PC-3 (cell line): ENCODE measurements around the gene ATMIN. TPM values are rescaled to one million over a fixed set of nuclear protein-coding genes. Genes with fewer than 3 reads are reported as not detected.

ENCODE experiments used
- ATAC-seq: fragments of 200-7000 bp; cut with Tn5 transposase; 2 replicates; pipeline ENCODE4 v1.9.1; 2020; ENCODE audit warnings: mild to moderate bottlenecking, moderate library complexity
- BruUV-seq: library from RNA; stranded (reverse); fragments of 400-500 nt; replicated peaks from 2 replicates; lab custom pipeline; 2021; lab: Mats Ljungman, UMichigan
- CTCF ChIA-PET: fragments of 300-600 bp; sonication (Branson Sonifier 250); formaldehyde crosslinking; loops from one replicate; lab custom pipeline; 2022; ENCODE audit warnings: antibody characterized with exemption; lab: Charles Lee
- POLR2A ChIA-PET: fragments of 300-600 bp; sonication (Branson Sonifier 250); formaldehyde crosslinking; loops from one replicate; lab custom pipeline; 2022; ENCODE audit warnings: antibody characterized with exemption; ENCODE audit not compliant: unreplicated experiment; lab: Charles Lee
- DNase-seq: peaks from one replicate; pipeline ENCODE4 v3.0.0-alpha.2; 2015
- H2AFZ ChIP-seq: fragments of 300-600 bp; sonication (generic); 2 replicates; pipeline ENCODE4 v1.6.0; 2016; ENCODE audit warnings: antibody characterized with exemption, low read length
- H3F3A ChIP-seq: fragments of 300-600 bp; sonication (generic); one replicate; pipeline ENCODE4 v1.6.0; 2017; ENCODE audit warnings: antibody characterized with exemption, low read length, control low read depth, mild to moderate bottlenecking; ENCODE audit not compliant: unreplicated experiment
- H3K27ac ChIP-seq: fragments of 300-600 bp; sonication (generic); 2 replicates; pipeline ENCODE4 v1.5.1; 2016; ENCODE audit warnings: mild to moderate bottlenecking, low read length
- H3K27me3 ChIP-seq: fragments of 300-600 bp; sonication (generic); 2 replicates; pipeline ENCODE4 v1.6.1; 2016; ENCODE audit warnings: low read length, mixed read lengths
- H3K36me3 ChIP-seq: fragments of 300-600 bp; sonication (generic); 2 replicates; pipeline ENCODE4 v1.6.1; 2016; ENCODE audit warnings: low read depth, mixed run types, low read length, mixed read lengths
- H3K4me1 ChIP-seq: fragments of 300-600 bp; sonication (generic); 2 replicates; pipeline ENCODE4 v1.5.1; 2016; ENCODE audit warnings: low read length; ENCODE audit not compliant: insufficient read depth
- H3K4me2 ChIP-seq: fragments of 300-600 bp; sonication (generic); 2 replicates; pipeline ENCODE4 v1.6.0; 2016; ENCODE audit warnings: low read length
- H3K4me3 ChIP-seq: fragments of 300-600 bp; sonication (generic); 2 replicates; pipeline ENCODE4 v1.5.1; 2016; ENCODE audit warnings: mild to moderate bottlenecking, low read length, mixed read lengths
- H3K79me2 ChIP-seq: fragments of 300-600 bp; sonication (generic); 2 replicates; pipeline ENCODE4 v1.6.1; 2017; ENCODE audit warnings: low read length, mixed read lengths
- H3K9ac ChIP-seq: fragments of 300-600 bp; sonication (generic); 2 replicates; pipeline ENCODE4 v1.6.0; 2016; ENCODE audit warnings: mild to moderate bottlenecking, low read length
- H3K9me2 ChIP-seq: fragments of 300-600 bp; sonication (generic); replicated peaks from 2 replicates; pipeline ENCODE4 v1.6.1; 2016; ENCODE audit warnings: mixed run types, low read length, mixed read lengths
- H3K9me3 ChIP-seq: fragments of 300-600 bp; sonication (generic); 2 replicates; pipeline ENCODE4 v1.6.1; 2016; ENCODE audit warnings: low read length, mixed read lengths
- H4K20me1 ChIP-seq: fragments of 300-600 bp; sonication (generic); 2 replicates; pipeline ENCODE4 v1.6.1; 2016; ENCODE audit warnings: low read length, mixed read lengths
- EZH2 ChIP-seq: fragments of 300-600 bp; sonication (generic); IDR thresholded peaks from one replicate; pipeline ENCODE4 v1.6.1; 2017; ENCODE audit warnings: antibody characterized with exemption, mild to moderate bottlenecking, low read length; ENCODE audit not compliant: unreplicated experiment
- EZH2phosphoT487 ChIP-seq: fragments of 300-600 bp; sonication (generic); IDR thresholded peaks from 2 replicates; pipeline ENCODE4 v1.6.1; 2018; ENCODE audit warnings: mild to moderate bottlenecking, antibody characterized with exemption, low read length, borderline replicate concordance
- intact Hi-C: fragments of 100-400 bp; cut with micrococcal nuclease; formaldehyde crosslinking; loops from 2 replicates; pipeline ENCODE4 v1.9.0; 2023
- total RNA-seq: library from RNA; depleted of rRNA; stranded (reverse); fragments of >200 nt; gene quantifications from 2 replicates; pipeline ENCODE4 v1.2.3, GENCODE V29; 2014
- TF ChIP-seq, protein P1 (sequence below): fragments of 300-600 bp; sonication (generic); conservative IDR thresholded peaks from 2 replicates; pipeline ENCODE4 v1.5.1; 2017; ENCODE audit warnings: antibody characterized with exemption, low read depth, mild to moderate bottlenecking, low read length

Gene ATMIN
- total RNA-seq, 1 experiment from 2014 or later, result 35.4 TPM

DNA sequence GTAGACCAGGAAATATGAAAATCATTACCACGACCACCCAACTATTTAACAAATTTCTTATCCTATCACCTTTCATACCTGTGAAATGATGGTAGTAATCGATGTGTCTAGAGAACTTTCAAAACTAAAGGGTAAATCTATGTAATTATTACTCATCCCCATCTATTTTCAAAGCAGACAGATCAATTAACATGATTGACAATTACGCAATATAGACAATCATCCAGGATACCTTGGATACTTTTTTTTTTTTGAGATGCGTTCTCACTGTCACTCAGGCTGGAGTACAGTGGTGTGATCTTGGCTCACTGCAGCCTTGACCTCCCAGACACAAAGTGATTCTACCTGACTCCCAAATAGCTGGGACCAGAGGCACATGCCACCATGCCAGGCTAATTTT is 45.4 kb downstream of the ATMIN start:
- Histone ChIP-seq H3K4me1 (peaks cover 5% of the 10 kb centered on the region; the same call in 1 of the 2 replicates), H3F3A (no peaks in the 10 kb centered on the region), H3K79me2 (no peaks in the 10 kb centered on the region), H3K4me2 (no peak overlapping the region), H3K27ac (no peak overlapping the region), H2AFZ (no peak overlapping the region), H3K4me3 (no peak overlapping the region), H3K9ac (no peak overlapping the region), H3K36me3 (no peaks in the 10 kb centered on the region), H4K20me1 (no peaks in the 10 kb centered on the region), H3K27me3 (no peaks in the 10 kb centered on the region), H3K9me2 (no peaks in the 10 kb centered on the region), H3K9me3 (no peaks in the 10 kb centered on the region)
- ChIA-PET CTCF (no interaction called here), POLR2A (no interaction called here)
- no peak for TF ChIP-seq EZH2
- TF ChIP-seq EZH2phosphoT487, result no peak
- TF ChIP-seq, protein P1, sequence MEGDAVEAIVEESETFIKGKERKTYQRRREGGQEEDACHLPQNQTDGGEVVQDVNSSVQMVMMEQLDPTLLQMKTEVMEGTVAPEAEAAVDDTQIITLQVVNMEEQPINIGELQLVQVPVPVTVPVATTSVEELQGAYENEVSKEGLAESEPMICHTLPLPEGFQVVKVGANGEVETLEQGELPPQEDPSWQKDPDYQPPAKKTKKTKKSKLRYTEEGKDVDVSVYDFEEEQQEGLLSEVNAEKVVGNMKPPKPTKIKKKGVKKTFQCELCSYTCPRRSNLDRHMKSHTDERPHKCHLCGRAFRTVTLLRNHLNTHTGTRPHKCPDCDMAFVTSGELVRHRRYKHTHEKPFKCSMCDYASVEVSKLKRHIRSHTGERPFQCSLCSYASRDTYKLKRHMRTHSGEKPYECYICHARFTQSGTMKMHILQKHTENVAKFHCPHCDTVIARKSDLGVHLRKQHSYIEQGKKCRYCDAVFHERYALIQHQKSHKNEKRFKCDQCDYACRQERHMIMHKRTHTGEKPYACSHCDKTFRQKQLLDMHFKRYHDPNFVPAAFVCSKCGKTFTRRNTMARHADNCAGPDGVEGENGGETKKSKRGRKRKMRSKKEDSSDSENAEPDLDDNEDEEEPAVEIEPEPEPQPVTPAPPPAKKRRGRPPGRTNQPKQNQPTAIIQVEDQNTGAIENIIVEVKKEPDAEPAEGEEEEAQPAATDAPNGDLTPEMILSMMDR, result no peak
- no peak for DNase-seq
- ATAC-seq, result no peak
- intact Hi-C loops, result loop anchor here (5.0 kb wide), 1 partner anchor 261 kb away; no protein-coding TSS in a partner anchor
- no TSS peak for BruUV-seq

DNA sequence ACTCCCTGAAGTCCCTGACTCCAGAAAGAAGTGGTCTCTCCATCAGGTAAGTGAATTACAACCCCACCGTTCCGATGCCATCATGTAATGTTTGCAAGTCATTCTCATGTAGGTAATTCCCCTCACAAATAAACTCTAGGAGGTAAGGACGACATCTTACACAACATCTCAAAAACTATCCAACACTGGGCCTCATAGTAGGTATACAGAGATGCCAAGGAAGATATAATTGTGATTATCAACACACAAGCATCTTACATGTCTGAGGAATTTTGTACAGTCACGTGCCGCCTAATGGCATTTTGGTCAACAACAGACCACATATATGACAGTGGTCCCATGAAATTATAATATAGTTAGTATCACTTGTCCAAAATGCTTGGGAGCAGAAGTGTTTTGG is 53.2 kb downstream of the ATMIN start:
- CTCF ChIA-PET, result no interaction called here
- H3K4me3 ChIP-seq, result no peak overlapping the region
- H3K9ac ChIP-seq, result no peak overlapping the region
- H3K9me3 ChIP-seq, result no peaks in the 10 kb centered on the region
- DNase-seq (no peak), ATAC-seq (no peak)
- no peaks in the 10 kb centered on the region for H4K20me1 ChIP-seq
- H2AFZ ChIP-seq, result no peak overlapping the region
- H3K9me2 ChIP-seq, result no peaks in the 10 kb centered on the region
- TF ChIP-seq EZH2, result no peak
- TF ChIP-seq, protein P1, result no peak
- TF ChIP-seq EZH2phosphoT487, result no peak
- no peaks in the 10 kb centered on the region for H3K27me3 ChIP-seq
- intact Hi-C loops, result no loop called here
- no peaks in the 10 kb centered on the region for H3F3A ChIP-seq
- no peak overlapping the region for H3K27ac ChIP-seq
- no peaks in the 10 kb centered on the region for H3K36me3 ChIP-seq
- no peaks in the 10 kb centered on the region for H3K4me1 ChIP-seq
- H3K79me2 ChIP-seq, result peaks cover 31% of the 10 kb centered on the region
- no peak overlapping the region for H3K4me2 ChIP-seq
- no TSS peak for BruUV-seq
- POLR2A ChIA-PET, result no interaction called here

DNA sequence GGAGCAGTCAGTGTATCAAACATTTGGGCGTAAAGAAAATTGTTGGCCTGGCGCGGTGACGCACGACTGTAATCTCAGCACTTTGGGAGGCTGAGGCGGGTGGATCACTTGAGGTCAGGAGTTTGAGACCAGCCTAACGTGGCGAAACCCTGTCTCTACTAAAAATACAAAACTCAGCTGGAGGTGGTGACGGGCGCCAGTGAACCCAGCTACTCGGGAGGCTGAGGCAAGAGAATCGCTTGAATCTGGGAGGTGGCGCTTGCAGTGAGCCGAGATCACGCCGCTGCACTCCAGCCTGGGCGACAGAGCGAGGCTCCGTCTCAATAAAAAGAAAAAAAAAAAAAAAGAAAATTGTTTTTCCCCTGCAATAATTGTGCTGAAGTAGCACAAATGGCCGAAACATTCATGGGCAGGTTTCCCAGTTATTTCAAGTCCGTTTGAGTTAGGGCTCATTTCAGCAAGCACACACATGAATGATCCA is 59.2 kb downstream of the ATMIN start:
- no peak overlapping the region for H2AFZ ChIP-seq
- no peaks in the 10 kb centered on the region for H3K36me3 ChIP-seq
- no peaks in the 10 kb centered on the region for H3K9me2 ChIP-seq
- TF ChIP-seq EZH2, result no peak
- no peak for TF ChIP-seq EZH2phosphoT487
- TF ChIP-seq, protein P1, result no peak
- ATAC-seq (no peak), DNase-seq (no peak)
- no peaks in the 10 kb centered on the region for H3K9me3 ChIP-seq
- no peaks in the 10 kb centered on the region for H3F3A ChIP-seq
- no peaks in the 10 kb centered on the region for H4K20me1 ChIP-seq
- ChIA-PET CTCF (no interaction called here), POLR2A (no interaction called here)
- peak overlapping the region; percentile 87; the same call in 1 of the 2 replicates for H3K9ac ChIP-seq
- peak overlapping the region; percentile 91 for H3K4me3 ChIP-seq
- H3K4me1 ChIP-seq, result peaks cover 13% of the 10 kb centered on the region
- peaks cover 52% of the 10 kb centered on the region for H3K79me2 ChIP-seq
- no TSS peak for BruUV-seq
- no peak overlapping the region for H3K27ac ChIP-seq
- H3K4me2 ChIP-seq, result peak overlapping the region; percentile 95
- H3K27me3 ChIP-seq, result no peaks in the 10 kb centered on the region
- intact Hi-C loops, result loop anchor here (2.0 to 10.0 kb wide), 2 partner anchors 18 to 100 kb away; partner anchors contain the start of gene C16orf46
